ENCODE measurements around the gene MAMLD1.

Gene MAMLD1

DNA sequence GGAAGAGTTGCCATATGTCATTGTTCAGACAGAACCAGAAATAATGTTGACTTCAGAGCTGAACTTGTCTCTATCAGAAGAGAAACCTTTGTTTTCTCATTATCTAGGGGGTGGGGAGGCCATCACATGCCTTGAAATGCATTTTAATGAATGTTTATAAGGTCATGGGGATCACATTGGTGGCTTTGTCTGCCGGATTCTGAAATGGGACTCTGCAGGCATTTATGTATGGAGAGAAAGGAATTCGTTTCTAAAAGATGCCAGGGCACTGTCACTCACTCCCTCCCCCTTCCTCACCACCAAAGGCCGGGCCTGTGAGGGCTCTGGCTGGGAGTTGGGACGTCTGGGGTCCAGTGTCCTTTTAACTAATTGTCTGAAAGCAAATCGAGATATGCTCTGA lies 102.2 kb downstream of the MAMLD1 start:
- no peak for DNase-seq

DNA sequence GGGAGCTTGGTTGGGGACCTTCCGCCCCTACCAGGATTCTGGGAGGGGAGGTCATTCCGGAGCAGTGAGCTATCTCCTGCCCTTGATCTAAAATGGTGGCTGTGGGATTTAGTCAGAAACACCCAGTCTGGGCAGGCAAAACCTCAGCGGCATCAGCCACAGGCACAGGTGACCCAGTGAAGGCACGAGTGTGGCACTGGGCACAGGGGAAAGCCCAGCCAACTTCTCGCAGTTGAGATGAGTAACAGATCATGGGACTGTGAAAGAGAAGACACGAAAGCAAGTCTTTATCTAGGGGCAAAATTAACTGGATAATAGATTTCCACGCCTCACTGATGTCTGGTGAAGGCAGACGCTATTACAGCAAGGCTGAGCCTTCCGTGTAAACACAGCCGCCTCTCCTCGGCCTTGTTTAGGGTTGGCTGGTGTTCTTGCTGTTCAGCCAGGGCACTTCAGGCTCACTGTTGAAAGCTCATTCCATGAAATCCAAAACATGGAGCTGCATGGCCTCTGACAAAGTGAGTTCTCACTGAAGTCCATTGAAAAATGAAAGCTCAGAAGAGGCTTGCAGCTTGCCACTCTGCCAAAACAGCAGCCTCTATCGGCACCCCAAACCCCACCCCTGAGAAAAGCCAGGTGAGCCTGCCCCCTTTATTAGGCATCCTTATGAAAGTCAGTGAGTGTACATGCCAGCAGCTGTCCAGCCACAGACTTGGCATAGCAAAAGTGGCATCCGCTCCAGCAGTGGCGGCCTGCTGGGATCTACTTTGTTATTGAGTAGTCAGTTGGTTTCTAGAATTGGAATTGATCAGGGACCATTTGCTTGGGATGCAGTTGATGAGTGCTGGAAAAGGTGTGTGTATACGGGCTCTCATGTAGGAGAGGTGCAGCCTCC lies 103.0 kb downstream of the MAMLD1 start:
- no peak for DNase-seq

- no peak for DNase-seq
Observed at GRCh38 chrX:150472306-150472705, 109.2 kb downstream of the MAMLD1 start.

- DNase-seq, result no peak
Observed at GRCh38 chrX:150473371-150473770, 110.3 kb downstream of the MAMLD1 start.

DNA sequence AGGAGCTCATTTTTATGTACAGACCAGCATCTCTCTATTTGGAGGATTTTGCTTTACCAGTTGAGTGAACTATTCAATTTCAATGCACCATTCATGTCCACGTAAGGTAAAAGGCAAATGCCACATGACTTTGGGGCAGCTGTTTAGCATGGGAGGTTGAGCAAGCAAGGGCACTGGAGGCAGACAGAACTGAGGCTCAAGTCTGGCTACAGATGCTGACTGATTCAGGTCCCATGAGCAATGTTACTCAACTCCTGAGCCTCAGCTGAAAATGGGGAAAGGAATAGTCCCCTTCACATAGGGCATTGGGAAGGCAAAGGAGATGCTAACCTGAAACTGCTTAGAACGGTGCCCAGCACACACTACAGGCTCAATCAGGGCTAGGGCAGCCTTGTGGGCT lies 112.3 kb downstream of the MAMLD1 start:
- no peak for DNase-seq

GRCh38 chrX:150476164-150476699 lies 113.1 kb downstream of the MAMLD1 start:
- no peak for DNase-seq

DNA sequence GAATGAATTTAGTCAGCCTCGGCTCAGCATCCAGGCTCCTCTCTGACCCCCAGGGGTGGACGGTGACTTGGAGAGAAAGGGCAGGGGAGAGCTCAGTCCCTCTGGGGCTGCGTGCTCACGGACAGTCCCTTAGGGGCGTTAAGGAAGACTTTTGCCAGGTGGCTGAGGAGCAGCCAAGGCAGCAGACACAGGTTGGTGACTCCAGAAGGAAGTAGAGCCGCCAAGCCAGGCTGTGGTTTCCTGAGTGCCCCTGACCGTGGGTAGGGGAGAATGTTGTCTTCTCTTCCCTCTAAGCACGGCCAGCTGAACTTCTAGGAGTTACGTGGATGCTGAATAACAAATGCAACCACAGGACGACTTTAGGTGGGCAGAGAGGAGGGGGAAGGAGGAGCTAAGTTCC lies 114.3 kb downstream of the MAMLD1 start:
- DNase-seq, result no peak

DNA sequence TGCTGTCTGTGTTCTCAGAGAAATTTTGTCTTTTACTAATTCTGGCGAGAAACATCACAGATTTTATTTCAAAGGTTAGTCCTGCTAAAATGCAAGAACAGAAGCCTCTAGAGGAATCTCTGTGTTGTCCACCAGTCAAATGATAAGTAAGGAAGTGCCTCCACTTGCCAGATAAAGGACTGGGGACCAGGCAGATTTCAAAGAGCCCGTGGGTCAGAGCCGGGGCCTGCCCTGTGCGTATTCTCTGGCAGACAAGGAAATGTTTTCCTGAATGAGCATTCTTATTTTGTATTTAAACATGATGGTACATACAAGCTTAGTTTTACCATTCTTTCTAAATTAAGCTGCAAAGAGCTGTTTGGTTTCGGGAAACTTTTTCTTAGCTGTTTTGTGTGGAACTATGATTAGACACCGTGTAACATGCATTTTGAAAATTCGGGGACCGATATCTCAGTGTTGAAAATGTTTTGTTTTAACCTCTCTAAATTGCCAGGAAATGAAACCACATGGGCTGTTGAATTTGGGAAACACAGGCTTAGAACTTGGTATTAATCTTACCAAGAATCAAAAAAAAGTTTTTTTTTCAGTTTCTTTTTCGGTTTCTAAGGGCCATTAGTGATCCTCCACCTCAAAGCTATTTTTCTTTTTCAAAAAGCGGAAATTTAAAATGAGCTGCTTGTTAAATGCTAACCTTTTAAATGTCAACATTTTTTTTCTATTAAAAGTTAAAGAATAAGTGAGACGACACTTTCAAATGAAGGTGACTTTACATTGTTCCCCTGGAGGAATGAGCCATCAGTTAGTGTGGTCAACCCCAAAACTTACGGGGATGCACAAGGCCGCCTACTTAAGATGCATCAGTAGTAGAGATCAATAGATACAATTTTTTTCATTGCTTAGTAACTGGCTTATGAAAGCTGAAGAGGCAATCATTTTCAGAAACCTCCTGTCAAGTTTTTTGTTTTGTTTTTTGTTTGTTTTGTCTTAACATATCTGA lies 115.7 kb downstream of the MAMLD1 start:
- peak in 1 of 2 donors; percentile 11 for DNase-seq

DNA sequence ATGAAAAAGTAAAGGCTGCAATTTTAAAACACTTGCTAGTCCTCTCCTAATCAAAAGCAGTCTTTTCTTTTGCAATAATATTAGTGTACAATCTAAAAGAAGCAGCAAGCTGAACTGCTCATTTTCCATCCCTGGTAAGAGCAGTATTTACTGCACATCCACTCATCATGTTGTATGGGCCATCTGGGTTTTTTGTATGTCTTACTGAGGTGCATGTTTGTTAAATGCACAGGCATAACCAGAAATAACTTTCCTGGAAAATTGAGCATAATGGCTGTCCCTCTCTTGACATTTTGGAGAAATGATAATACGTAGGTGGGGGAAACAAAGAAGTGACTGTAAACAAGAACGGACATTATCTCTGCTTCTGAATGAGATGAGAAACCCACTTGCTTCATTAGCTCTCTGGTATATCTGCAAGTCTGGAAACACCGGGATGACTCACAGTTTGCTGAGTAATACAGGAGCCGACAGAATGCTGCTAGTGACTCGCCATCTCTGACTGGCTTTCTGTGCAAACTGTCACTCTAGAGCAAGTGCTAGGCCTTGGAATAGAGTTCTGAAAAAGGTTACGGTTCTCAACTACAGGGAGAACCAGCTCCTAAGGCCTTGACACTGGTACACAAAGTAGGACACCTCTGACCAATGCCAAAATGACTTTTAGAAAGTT lies 119.6 kb downstream of the MAMLD1 start:
- peak; percentile 36 to 39 for DNase-seq

GRCh38 chrX:150483356-150483985 lies 120.4 kb downstream of the MAMLD1 start:
- no peak for DNase-seq

DNA sequence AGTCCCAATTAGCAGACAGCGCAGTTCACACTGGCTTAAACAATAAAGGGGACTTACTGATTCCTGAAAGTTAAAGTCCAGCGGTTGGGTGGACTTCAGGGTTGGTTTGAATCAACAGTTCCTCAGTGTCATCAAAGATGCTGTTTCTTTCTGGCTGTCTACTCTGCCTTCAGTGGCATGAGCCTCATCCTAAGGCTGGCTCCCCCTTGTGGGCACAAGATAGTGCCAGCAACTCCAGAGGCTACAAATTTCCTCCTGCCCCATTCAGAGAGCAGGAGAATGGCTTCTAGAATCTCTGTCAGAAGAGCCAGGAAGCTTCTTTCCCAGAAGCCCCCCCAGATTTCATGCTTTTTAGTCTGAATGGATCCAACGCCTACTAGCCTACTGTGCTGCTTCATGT lies 122.9 kb downstream of the MAMLD1 start:
- peak; percentile 25 to 49 for DNase-seq

- no peak for DNase-seq
Observed at GRCh38 chrX:150487369-150488094, 124.4 kb downstream of the MAMLD1 start.

DNA sequence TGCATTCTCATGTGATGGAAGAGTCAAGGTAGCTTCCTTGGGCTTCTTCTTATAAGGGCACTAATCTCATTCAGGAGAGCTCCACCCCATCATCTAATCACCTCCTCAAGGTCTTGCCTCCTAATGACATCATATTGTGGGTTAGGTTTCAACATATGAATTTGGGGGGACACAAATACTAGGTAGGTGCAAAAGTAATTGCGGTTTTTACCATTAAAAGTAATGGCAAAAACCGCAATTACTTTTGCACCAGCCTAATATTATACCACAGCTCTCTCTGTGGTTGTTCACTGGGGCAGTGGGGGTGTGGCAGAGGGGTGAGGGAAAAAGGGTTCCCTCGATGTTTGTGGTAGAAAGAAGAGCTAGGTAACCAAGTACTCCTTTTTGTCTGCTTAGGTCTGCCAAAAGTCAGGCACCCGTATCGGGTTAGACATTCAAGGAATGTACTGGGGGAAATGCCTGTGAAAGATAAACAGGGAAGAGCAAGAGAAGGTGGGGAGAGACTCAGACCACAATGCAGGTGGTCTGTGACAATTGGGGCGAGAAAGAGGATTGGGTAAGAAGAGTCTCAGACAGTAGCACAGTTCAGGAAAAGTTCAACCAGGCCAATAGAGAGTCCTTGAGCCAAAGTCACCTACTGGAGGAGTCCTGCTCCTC lies 126.4 kb downstream of the MAMLD1 start:
- no peak for DNase-seq

DNA sequence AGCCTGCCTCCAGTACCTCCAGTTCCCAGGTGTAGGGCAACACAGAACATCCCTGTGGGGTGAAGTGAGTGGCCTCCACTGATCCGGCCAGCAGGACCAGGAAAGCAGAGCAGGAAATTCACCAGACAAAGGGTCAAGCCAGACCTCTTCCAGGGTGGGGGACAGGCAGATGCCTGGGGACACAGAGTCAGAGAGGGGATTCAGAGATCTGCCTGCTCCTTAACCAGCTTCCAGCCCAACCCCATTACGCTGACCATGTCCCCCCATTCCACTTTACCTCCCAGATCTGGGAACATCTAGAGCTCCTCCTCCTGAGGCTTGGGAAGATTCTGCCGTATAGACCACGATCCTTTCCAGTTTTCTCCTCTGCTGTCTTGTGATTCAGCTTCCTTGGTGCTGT lies 132.4 kb downstream of the MAMLD1 start:
- no peak for DNase-seq

DNA sequence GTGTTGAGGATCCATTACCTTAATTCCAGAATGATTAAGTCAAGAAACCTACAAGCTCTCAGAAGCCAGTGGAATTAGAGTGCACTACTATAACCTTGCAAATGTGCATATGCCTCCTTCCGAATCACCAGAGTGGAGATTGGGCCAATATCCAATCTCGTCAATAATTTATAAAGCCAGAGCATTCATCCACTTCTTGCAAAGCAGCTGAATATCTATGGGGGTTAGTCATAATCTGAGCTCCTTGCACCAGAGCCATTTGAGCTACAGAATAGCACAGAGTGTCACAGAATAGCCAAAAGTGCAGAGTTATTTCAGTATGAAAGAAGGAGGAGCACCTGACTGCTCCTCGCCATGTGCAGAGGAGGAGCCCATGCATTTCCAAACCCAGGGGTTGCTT lies 136.1 kb downstream of the MAMLD1 start:
- no peak for DNase-seq

GRCh38 chrX:150502091-150502490 lies 139.0 kb downstream of the MAMLD1 start:
- no peak for DNase-seq

- DNase-seq, result no peak
Observed at GRCh38 chrX:150502979-150503897, 140.1 kb downstream of the MAMLD1 start.

GRCh38 chrX:150503898-150504219 lies 140.7 kb downstream of the MAMLD1 start:
- no peak for DNase-seq

DNA sequence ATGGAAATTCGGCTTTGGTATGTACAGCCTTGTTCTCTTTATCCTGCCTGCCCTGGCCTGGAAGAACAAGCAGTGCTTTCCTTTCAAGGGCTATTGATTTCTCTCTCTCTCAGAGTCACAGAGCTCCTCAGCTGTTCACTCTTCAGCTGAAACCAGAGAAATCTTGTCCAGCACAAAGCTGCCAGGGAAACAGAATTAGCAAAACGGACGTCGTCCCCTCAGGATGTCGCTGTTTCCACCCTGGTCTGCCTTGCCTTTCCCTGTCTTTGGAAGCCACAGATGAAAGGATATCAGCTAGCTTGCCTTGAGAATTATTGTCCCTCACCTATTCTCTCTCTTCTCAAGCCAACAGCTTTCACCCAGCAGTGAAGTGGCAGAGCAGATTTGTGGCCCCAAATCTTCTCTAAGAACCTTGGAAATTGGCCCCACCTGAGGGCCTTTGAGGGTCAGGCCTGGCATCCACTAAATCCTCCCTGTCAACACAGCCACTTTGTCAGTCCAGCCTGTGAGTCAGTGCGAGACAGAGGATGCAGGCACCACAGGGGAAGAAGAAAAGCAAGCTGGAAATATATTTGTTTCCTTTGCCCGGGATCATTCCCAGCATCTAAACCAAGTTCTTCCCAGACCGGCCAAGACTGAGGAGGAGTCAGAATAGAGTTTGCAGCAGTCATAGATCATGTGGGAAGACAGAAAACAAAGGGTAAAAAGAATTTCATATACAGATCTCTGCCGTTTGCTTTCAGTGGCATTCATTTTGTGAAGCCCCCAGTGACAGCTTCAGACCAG lies 141.5 kb downstream of the MAMLD1 start:
- DNase-seq, result no peak
